RCC 7860 (cell line): ENCODE results near the gene RRAGA.
"Not testable (repeated sequence)": the region's sequence is repeated elsewhere in the genome, so short reads cannot be mapped to it uniquely, and the experiment has no call there.

Experiments used
- DNase-seq: peaks from one replicate; pipeline ENCODE4 v3.0.0-alpha.2; 2015; ENCODE audit warnings: low spot score
- FAIRE-seq: peaks from 2 replicates; lab custom pipeline; 2012; peaks lifted over from hg19 to GRCh38; lab: Jason Lieb, UNC

The RRAGA gene, protein sequence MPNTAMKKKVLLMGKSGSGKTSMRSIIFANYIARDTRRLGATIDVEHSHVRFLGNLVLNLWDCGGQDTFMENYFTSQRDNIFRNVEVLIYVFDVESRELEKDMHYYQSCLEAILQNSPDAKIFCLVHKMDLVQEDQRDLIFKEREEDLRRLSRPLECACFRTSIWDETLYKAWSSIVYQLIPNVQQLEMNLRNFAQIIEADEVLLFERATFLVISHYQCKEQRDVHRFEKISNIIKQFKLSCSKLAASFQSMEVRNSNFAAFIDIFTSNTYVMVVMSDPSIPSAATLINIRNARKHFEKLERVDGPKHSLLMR

DNA sequence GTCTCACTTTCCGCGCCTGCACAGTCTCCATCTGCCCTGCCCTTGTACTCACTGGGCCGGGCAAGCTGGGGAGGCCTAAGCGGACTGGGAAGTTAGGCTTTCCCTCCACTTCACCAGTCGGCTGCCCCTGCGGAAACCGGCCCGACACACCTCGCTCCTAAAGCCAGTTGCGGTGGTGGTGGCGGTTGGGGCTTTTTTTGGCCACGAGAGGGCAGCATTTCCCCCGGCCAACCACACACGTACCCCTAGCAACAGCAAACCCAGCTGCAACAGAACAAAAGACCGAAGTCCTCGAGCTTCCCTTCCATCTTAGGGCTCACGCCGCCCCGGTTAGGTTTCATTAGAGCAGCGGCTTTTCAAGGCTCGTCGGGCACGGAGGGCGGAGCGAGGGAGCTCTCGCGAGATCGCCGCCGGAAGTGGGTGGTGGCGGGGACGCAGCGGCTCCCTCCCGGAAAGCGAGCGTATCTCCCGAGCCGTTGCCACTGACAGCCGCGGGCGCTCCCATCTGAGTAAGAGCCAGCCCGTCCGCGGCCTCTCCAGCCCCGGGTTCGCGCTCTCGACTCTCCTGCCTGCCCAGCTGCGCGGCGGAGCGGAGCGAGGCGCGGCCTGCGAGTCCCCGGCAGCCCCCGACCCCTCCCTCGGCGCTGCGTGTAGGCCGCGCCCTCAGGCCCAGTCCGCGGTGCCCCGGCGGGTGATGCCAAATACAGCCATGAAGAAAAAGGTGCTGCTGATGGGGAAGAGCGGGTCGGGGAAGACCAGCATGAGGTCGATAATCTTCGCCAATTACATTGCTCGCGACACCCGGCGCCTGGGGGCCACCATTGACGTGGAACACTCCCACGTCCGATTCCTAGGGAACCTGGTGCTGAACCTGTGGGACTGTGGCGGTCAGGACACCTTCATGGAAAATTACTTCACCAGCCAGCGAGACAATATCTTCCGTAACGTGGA, at the start of gene RRAGA:
RRAGA (plus strand) TSS at position 462 of the 951 bp plus-strand sequence; CDS start at position 695, 233 bp downstream.
- peak; percentile 73 for FAIRE-seq
- DNase-seq = peak; percentile 95

DNA sequence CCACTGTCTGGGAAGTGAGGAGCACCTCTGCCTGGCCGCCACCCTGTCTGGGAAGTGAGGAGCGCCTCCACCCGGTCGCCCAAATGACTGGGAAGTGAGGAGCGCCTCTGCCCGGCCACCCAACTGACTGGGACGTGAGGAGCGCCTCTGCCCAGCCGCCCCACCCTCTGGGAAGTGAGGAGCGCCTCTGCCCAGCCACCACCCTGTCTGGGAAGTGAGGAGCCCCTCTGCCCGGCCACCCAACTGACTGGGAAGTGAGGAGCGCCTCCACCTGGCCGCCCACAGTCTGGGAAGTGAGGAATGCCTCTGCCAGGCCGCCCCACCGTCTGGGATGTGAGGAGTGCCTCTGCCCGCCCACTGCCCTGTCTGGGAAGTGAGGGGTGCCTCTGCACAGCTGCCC, 49.1 kb upstream of the RRAGA start:
- FAIRE-seq = no peak
- DNase-seq = no peak

DNA sequence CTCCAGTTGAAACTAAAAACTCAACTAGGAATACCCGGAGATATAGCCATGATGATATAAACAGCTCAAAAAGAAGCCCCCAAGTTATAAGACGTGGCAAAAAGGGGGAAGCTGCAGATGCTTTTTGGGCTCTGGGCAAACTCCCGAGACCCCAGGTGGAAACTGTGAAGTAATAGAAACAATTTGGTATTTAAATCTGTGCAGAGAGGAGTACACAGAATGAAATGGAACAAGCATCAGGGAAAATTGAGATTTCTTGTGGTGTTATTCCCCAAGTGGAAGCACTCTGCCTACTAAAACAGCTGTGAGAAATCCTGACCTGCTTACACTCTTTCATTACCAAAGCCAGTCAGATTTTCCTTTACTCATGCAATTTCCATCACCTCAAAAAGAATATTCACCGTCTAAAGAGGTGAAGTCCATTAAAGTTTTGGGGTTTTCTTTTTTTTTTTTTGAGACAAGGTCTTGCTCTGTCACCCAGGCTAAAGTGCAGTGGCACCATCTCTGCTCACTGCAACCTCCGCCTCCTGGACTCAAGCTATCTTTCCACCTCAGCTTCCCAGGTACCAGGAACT, 39.7 kb upstream of the RRAGA start:
- FAIRE-seq (no peak), DNase-seq (no peak)

DNA sequence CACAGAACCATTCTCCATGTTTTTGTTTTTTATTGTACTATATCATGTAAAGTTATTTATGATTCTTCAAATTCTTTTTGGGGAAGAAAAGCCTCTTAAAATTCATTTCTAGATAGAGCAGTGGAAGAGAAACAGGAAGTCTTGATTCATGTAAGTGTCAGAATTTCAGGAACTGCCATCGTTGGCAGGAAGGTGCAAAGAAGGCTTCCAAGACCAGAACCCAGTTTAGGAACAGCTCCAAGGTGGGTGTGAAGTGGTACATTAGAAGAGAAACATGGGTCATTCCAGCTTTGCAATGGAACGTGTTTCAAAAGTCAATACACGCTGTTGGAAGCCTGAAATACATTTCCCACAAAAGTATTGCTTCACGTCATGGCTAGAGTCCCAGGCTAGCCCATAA, 31.0 kb upstream of the RRAGA start:
- DNase-seq = no peak
- no peak for FAIRE-seq

DNA sequence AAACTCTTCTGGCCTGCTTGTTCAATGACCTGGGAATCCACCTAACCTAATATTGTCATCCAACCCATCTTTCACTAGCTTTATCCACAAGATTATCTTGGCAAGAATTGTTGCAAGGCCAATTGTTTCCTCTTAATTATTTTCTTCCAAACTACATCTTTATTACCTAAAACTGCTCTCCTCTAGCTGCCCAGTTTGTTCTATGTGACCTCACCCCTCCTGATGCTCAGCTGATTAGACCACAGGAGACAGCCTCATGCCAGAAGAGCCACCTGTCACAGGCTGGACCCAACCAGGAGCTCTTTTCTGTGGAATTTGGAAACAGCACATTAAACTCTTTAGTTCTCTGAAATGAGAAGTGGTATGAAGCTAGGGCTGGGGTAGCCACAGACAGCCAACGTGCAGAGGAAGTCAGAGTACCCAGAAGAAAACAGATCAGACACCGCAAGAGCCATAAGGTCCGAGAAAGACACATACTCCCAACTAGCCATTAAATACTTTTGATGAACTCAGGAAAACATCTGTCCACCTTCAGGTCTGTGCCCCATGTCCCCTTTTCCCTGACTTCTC, 28.3 kb upstream of the RRAGA start:
- no peak for FAIRE-seq
- DNase-seq = no peak

DNA sequence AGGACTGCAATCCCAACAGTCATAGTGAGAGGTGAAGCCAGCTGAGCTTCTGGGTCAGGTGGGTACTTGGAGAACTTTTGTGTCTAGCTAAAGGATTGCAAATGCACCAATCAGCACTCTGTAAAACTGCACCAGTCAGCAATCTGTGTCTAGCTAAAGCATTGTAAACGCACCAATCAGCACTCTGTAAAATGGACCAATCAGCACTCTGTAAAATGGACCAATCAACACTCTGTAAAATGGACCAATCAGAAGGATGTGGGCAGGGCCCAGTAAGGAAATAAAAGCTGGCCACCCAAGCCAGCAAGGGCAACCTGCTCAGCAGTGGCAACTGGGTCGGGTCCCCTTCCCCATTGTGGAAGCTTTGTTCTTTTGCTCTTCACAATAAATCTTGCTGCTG, 27.6 kb upstream of the RRAGA start:
- not testable (repeated sequence) for FAIRE-seq, DNase-seq

DNA sequence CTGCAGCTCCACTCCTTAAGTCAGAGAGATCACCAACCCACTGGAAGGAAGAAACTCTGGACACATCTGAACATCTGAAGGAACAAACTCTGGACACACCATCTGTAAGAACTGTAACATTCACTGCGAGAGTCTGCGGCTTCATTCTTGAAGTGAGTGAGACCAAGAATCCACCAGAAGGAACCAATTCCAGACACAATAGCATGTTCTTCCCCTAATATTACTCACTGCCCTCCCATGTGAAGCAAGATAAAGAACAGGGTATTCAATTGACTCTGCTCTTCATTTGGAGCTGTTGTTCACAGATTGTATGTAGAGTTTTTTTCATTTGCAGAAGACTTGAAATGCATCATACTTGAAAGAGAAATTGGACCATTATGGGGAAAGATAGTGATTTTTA, 27.0 kb upstream of the RRAGA start:
- no peak for DNase-seq
- FAIRE-seq = no peak

DNA sequence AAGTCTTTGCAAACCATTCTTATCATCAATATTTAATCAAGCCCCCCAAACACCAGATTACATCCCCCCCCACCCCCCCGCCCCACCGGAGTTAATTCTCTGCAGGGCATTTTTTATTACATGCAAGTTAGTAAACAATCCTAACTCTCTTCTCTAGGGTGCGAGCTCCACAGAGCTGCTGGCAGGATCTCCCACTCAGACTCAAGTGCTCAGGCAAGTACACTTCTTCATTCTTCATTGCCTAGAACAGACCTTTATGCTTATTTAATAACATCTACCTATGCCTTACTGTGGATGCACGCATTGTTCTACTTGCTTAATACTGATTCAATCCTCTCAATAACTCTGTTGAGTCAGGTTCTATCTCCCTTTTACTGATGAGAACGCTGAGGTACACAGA, 26.1 kb upstream of the RRAGA start:
- FAIRE-seq (no peak), DNase-seq (no peak)

DNA sequence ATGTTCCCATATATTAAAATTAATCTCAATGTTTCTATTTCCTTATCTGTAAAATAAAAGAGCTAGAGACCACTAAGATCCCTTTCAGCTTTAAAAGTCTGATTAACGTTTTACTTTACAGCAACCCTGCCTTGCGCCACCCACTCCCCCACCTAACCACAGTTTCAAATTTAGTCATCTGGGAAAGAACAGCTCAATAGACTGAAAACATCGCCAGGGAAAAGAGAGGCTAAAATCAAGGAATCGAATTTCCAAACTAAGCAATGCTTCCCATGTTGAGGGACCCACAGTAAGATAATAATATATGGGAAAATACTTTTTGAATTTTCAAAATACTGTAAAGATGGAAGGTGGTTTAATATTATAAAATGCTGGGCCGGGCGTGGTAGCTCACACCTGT, 22.9 kb upstream of the RRAGA start:
- DNase-seq (no peak), FAIRE-seq (no peak)

DNA sequence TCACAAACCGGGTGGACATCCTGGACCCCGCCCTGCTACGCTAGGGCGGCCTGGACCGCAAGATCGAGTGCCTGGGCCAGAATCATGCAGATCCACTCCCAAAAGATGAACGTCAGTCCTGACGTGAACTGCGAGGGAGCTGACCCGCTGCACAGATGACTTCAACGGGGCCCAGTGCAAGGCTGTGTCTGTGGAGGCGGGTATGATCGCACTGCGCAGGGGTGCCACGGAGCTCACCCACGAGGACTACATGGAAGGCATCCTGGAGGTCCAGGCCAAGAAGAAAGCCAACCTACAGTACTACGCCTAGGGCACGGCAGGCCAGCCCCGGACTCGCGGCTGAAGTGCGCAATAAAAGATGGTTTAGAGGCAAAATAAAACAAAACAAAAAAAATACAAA, 21.4 kb upstream of the RRAGA start:
- DNase-seq = no peak
- FAIRE-seq = no peak

DNA sequence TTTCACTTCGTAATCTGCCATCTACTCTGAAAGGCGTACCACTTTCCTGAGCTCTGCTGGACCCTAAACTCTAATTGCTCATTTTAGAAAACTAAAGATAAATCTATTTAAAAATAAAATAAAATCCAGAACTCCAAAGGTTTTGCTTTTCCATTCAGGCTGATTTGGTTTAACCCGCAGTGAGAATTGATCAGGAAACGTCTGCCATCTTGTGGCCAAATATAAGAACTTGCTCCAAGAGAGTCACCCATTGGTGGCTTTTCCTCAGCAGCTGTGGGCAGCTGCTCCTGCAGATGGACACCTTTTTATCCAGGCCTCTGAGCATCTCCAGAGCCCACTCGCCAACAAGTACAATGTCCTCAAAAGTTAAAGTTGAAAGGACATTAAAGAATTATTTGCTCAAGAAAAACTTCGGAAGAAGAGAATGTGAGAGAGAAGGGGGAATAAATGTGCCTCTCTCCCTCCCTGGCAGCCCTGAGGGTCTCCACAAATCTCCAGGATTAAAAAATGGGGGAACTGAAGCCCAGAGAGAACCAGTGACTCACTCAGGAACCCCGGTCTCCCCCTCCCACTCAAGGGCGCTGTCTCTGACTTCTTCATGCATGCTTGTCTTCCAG, 20.3 kb upstream of the RRAGA start:
- peak; percentile 77 for FAIRE-seq
- peak; percentile 53 for DNase-seq

DNA sequence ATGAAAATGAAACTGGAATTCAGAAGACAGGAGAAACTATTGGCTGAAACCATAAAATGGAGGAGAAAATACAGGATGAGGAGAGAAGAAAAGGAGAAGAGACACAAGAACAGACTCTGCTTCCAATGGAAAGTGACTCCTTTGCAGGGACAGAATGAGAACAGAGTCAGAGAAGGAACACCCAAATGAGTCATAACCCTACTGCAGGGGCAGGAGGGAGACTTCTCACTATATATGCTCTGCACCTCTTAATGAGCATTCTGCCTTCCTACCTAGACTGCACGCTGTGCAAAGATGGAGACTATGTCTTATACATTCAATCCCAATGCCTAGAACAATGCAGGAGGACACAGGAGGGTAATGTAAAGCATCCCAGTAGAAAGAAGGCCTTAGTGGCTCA, 18.3 kb upstream of the RRAGA start:
- no peak for DNase-seq
- no peak for FAIRE-seq

DNA sequence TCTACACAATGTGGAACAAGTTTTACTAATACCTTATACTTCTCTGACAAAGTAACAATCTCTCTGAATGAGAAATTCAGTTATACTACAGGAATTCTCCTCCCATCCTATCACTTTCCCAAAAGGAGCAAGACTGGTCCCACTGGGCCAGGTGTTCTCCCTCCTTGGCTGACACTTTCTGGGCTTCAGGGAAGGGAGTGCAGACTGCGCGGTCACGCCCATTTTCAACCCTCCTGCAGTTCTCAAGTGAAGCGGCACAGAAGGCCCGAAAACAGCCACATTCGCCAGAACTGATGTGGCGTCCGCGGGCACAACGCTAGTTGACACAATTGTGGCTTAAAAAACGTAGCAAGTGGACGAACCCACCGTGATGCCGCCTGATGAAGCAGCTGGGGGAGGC, 16.8 kb upstream of the RRAGA start:
- DNase-seq (no peak), FAIRE-seq (no peak)

DNA sequence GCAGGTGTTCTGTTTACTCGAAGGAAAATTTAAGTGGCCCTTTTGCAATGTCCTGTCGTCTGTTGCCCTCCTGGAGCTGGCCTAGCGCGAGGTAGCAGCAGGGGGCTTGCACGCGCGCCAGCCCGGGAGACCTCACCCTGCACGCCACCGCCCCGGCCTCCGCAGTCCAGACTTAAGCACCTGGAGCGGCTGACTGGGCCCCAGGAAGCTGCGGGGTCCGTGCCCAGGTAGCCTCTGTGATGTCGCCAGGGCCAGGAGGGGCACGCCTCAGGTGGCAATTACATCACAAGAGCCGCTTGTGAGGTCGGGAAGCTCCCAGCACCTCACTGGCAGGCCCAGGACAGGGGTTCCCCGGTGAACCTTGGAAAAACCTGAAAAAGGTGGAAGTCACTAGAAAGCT, 16.2 kb upstream of the RRAGA start, which contains the start of gene SAXO1:
SAXO1 (minus strand) TSS at position 195 of the 400 bp plus-strand sequence. CDS start 301 bp downstream, outside the sequence.
- no peak for FAIRE-seq
- no peak for DNase-seq

DNA sequence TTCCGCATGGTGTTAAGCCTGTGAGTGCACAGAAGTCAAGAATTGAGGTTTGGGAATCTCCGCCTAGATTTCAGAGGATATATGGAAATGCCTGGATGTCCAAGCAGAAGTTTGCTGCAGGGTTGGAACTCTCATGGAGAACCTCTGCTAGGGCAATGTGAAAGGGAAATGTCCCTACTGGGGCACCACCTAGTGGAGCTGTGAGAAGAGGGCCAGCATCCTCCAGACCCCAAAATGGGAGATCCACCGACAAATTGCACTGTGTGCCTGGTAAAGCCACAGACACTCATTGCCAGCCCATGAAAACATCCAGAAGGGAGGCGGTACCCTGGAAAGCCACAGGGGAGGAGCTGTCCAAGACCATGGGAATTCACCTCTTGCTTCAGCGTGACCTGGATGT, 12.6 kb upstream of the RRAGA start:
- no peak for FAIRE-seq

DNA sequence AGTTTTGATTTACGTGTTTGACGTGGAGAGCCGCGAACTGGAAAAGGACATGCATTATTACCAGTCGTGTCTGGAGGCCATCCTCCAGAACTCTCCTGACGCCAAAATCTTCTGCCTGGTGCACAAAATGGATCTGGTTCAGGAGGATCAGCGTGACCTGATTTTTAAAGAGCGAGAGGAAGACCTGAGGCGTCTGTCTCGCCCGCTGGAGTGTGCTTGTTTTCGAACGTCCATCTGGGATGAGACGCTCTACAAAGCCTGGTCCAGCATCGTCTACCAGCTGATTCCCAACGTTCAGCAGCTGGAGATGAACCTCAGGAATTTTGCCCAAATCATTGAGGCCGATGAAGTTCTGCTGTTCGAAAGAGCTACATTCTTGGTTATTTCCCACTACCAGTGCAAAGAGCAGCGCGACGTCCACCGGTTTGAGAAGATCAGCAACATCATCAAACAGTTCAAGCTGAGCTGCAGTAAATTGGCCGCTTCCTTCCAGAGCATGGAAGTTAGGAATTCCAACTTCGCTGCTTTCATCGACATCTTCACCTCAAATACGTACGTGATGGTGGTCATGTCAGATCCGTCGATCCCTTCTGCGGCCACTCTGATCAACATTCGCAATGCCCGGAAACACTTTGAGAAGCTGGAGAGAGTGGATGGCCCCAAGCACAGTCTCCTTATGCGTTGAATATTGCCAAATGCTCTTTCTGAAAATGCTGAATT, 850 bp downstream of the RRAGA start:
- DNase-seq (peak; percentile 6), FAIRE-seq (no peak)

More for the DNA sequence above, 12.6 kb upstream of the RRAGA start:
- DNase-seq = no peak

DNA sequence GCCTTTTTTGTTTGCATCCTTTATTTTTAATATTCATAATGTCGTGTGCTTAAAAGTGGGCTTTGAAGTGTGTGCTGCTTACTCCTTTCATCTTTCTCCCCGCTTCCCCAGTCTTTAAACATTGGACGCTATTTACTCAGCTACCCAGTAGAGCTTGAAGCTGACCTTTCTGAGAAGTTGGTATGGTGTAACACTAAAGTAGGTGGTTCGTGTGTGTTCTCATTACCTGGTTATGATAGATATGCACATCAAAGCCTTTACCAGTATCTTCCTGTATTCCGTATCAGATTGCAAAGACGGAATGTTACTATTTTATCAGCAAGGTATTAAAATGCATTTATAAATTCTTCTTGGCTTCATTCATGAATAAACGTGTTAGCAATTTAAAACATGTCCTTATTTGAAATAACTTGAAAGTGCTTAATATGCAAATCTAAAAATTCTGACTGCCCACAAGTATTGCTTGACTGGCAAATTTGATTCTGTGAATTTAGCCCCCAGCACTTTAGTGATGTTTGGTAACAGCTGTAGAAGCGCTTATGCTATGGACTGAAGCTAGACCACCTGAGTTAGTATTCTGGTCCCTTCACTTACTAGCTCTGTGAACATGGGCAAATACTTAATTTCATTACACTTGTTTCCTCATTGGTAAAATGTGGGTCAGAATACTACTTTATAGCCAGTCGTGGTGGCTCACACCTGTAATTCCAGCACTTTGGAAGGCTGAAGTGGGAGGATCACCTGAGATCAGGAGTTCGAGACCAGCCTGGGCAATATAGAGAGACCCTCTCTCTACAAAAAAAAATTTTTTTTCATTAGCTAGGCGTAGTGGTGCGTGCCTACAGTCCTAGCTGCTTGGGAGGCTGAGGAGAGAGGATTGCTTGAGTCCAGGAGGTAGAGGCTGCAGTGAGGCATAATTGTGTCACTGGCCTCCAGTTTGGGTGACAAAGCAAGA, 1.7 kb downstream of the RRAGA start:
- DNase-seq (peak; percentile 12), FAIRE-seq (no peak)

DNA sequence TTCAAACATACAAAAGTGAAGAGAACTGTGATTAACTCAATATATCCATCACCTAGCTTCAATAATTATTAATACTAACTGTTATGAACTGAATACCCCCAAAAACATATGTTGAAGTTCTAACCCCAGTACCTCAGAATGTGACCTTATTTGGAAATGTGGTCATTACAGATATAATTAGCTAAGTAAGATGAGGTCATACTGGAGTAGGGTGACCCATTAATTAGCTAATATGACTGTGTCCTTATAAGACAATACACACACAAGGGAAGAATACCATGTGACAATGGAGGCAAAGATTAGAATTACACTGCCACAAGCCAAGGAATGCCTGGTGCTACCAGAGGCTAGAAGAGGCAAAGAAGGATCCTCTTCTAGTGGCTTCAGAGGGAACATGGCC, 7.8 kb downstream of the RRAGA start:
- DNase-seq (no peak), FAIRE-seq (no peak)

DNA sequence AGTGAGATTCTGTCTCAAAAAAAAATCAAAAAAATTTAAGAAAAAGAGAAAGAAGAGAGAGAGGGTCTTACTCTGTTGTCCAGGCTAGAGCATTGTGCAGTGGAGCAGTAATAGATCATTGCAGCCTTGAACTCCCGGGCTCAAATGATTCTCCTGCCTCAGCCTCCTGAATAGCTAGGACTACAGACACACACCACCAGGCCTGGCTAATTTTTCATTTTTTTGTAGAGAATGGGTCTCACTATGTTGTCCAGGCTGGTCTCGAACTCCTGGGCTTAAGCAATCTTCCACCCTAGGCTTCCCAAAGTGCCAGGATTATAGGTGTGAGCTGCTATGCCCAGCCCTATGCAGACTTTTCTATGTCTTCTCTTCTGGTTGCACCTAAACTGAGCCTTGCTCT, 25.0 kb downstream of the RRAGA start:
- FAIRE-seq (no peak), DNase-seq (no peak)
